Cardiac fibroblast (primary cell): ENCODE data around the gene PVRIG.
A peak's percentile ranks its signal among the peaks of the same experiment; 100 is the strongest.
"Not testable (repeated sequence)": the region's sequence is repeated elsewhere in the genome, so short reads cannot be mapped to it uniquely, and the experiment has no call there.

ENCODE experiments used
- DNase-seq, 2 donors: peaks; one replicate each; pipeline versions ENCODE4 v3.0.0 to v3.0.0-alpha.2; 2010; ENCODE audit warnings: low read depth in 2 of 2
- H3K4me3 ChIP-seq, 2 donors: replicated peaks in 1 of 2; 1 replicate in 1 of 2; 2 replicates in 1 of 2; pipeline ENCODE4 v1.5.1; 2011; ENCODE audit warnings: low read depth in 2 of 2, low read length in 2 of 2, mild to moderate bottlenecking in 2 of 2, moderate library complexity in 1 of 2
- TF ChIP-seq, protein P1 (sequence below): IDR thresholded peaks from one replicate; pipeline ENCODE4 v1.5.1; 2011; ENCODE audit warnings: low read depth, mild to moderate bottlenecking, low read length, inconsistent platforms

Gene PVRIG

DNA sequence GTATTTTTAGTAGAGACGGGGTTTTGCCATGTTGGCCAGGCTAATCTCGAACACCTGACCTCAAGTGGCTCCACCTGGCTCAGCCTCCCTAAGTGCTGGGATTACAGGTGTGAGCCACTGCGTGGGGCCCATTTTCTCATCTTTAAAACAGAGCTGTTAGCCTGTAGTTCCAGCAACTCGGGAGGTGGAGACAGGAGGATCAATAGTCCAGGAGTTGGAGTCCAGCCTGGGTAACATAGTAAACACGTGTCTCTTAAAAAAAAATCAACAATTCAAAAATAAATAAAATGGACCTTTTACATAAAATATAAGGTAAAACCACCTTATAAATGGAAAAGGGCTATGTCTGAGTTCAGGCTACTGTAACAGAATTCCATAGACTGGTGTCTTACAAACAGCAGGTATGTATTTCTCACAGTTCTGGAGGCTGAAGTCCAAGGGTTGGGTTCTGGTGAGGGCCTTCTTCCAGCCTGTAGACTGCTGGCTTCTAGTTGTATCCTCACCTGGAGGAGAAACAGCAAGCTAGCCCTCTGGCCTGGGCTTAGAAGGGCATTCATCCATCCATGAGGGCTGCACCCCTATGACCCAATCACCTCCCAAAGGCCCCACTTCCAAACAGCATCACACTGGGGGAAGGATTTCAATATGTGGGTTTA is 7.0 kb upstream of the PVRIG start:
- no peak for DNase-seq

DNA sequence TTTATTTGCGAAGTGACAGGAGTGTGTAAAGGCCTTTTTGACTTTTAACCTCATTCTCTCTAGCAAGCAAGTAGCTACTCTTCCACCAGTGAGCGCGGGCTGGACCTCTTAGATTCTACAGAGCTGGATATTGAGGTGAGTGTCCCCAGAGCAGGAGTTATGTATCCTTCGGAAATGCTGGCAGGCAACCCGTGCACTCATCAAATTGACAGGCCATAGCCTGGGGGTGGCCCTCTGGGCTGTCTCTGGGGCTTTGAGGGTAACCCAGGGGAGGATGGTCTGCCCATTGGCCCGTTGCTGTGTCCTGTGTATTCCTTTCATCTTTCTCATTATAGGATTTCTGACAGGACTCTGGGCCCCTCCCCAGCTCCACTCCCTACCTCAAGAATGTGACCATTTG is 6.1 kb upstream of the PVRIG start:
- TF ChIP-seq, protein P1, sequence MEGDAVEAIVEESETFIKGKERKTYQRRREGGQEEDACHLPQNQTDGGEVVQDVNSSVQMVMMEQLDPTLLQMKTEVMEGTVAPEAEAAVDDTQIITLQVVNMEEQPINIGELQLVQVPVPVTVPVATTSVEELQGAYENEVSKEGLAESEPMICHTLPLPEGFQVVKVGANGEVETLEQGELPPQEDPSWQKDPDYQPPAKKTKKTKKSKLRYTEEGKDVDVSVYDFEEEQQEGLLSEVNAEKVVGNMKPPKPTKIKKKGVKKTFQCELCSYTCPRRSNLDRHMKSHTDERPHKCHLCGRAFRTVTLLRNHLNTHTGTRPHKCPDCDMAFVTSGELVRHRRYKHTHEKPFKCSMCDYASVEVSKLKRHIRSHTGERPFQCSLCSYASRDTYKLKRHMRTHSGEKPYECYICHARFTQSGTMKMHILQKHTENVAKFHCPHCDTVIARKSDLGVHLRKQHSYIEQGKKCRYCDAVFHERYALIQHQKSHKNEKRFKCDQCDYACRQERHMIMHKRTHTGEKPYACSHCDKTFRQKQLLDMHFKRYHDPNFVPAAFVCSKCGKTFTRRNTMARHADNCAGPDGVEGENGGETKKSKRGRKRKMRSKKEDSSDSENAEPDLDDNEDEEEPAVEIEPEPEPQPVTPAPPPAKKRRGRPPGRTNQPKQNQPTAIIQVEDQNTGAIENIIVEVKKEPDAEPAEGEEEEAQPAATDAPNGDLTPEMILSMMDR, result no peak
- DNase-seq, result no peak
- H3K4me3 ChIP-seq, result no peak overlapping the region

More for the DNA sequence above, 7.0 kb upstream of the PVRIG start:
- TF ChIP-seq, protein P1, result no peak
- H3K4me3 ChIP-seq, result no peak overlapping the region

DNA sequence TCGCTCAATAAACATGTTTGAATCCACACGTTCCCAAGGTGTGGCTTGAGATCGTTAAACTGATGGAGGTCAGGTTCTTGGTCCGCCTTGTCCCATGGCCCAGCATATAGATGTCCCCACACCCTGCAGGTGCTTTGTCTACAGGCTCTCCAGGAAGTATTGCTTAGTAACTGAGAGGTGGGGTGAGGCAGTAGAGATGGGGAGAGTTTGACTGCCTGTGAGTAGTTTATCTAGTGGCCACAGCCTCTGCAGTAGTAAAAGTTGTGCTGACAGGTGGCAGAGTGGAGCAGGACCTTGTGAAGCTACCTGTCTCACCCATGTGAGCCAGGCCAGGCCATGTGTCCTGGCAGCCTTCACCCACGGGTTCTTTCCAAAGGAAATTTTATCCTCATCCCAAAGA is 5.4 kb upstream of the PVRIG start:
- not testable (repeated sequence) for DNase-seq

DNA sequence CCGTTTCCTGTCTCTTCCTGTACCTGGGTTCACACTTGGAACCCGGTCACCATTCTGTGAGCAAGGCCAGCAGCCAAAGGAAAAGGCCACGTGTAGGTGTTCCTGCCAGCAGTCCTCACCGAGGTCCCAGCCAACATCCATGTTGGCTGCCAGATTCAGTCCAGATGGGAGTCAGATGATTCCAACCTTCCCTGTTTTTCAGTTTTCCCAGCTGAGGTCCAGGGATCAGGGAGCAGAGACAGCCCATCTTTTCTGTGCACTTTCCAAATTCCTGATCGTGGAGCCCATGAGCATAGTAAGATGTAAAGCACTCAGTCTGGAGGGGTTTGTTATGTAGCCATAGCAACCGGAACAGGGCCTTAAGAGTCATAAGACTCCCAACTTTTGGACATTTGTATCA is 3.9 kb upstream of the PVRIG start:
- DNase-seq, result peak; percentile 35 to 47
- H3K4me3 ChIP-seq, result no peak overlapping the region
- TF ChIP-seq, protein P1, result no peak

More for the DNA sequence above, 5.4 kb upstream of the PVRIG start:
- not testable (repeated sequence) for H3K4me3 ChIP-seq

DNA sequence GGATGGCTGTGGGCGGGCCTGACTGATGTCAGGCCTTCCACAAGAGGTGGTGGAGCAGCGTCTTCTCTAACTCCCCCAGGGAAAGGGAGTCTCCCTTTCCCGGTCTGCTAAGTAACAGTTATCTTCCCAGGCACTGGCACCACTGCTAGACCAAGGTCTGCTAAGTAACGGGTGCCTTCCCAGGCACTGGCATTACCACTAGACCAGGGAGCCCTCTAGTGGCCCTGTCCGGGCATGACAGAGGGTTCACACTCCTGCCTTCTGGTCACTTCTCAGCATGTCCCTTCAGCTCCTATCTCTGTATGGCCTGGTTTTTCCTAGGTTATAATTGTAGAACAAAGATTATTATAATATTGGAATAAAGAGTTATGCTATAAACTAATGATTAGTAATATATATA is 1.8 kb upstream of the PVRIG start:
- DNase-seq, H3K4me3 ChIP-seq: not testable (repeated sequence)
- TF ChIP-seq, protein P1, result peak; percentile 41

DNA sequence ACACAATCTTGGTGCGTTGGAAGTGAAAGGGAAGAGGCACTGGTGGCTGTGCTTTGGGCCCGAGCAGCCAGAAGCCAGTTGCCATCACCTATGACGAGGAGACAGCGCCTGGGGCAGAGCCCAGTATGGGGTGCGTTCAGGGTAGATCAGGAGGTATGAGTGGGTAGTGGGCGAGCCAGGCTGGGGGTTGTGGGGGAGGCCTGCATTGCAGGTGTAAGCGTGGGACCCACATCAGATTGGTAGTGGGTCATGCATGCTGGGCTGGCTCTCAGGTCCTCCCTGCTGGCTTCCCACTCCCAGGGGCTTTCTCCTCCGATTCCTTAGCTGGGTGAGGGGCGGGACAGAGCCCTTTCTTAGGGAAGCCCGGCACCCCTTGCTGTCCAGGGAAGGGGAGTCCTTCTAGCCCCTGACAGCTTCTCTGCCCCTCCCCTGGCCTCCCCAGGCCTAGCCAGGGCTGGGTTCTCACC is 445 bp upstream of the PVRIG start:
- no peak overlapping the region for H3K4me3 ChIP-seq

DNA sequence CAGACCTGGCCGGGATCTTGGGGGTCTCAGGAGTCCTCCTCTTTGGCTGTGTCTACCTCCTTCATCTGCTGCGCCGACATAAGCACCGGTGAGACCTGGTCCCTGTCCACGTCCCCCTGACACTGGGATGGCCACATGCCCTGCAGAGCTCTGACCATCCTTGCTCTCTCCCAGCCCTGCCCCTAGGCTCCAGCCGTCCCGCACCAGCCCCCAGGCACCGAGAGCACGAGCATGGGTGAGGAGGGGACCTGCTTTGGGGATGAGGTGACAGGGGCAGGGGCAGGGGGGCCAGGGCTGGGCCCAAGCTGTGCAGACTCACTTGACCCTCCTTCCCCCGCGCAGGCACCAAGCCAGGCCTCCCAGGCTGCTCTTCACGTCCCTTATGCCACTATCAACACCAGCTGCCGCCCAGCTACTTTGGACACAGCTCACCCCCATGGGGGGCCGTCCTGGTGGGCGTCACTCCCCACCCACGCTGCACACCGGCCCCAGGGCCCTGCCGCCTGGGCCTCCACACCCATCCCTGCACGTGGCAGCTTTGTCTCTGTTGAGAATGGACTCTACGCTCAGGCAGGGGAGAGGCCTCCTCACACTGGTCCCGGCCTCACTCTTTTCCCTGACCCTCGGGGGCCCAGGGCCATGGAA is 959 bp downstream of the PVRIG start:
- TF ChIP-seq, protein P1, result no peak
- H3K4me3 ChIP-seq, result no peak overlapping the region
- DNase-seq, result no peak

More for the DNA sequence above, 445 bp upstream of the PVRIG start:
- no peak for DNase-seq
- TF ChIP-seq, protein P1, result no peak
